Suprapubic skin (tissue), 4 donors: ENCODE measurements around the gene AGMAT.

ENCODE experiments used
- CTCF ChIP-seq, 2 donors: fragments of 200-600 bp in 1 of 2; fragments of 450-650 bp in 1 of 2; sonication (generic) in 1 of 2; IDR thresholded peaks; one replicate each; pipeline ENCODE4 v1.5.1; 2016 to 2019; ENCODE audit warnings: antibody characterized with exemption in 2 of 2, mild to moderate bottlenecking in 1 of 2, moderate library complexity in 1 of 2
- EP300 ChIP-seq: sonication (generic); formaldehyde crosslinking; IDR thresholded peaks from one replicate; pipeline ENCODE4 v1.6.1; 2017; ENCODE audit warnings: antibody characterized with exemption
- POLR2A ChIP-seq, 2 donors: fragments of 450-650 bp; IDR thresholded peaks; one replicate each; pipeline ENCODE4 v1.6.1; 2017; ENCODE audit warnings: antibody characterized with exemption in 2 of 2, mild to moderate bottlenecking in 2 of 2, moderate library complexity in 2 of 2
- POLR2AphosphoS5 ChIP-seq, 3 donors: sonication (generic); formaldehyde crosslinking; IDR thresholded peaks; one replicate each; pipeline ENCODE4 v1.6.1; 2017; ENCODE audit warnings: antibody characterized with exemption in 3 of 3

- TF ChIP-seq EP300 (peak; percentile 67), CTCF (IDR thresholded peaks at IDR 0.05) (no peak), POLR2A (IDR thresholded peaks at IDR 0.05) (no peak), POLR2AphosphoS5 (IDR thresholded peaks at IDR 0.05) (peak in 2 of 3 donors; percentile 65 to 71)
Measured at GRCh38 chr1:15524283-15525049, 60.4 kb downstream of the AGMAT start.
